ENCODE data around the gene NUP214.

The NUP214 gene

GRCh38 chr9:131138676-131139075 lies 13.3 kb downstream of the NUP214 start:
- no peak for DNase-seq (ENCODE audit: extremely low read depth, low read depth)
- no peak for TF ChIP-seq CTCF (IDR thresholded peaks at IDR 0.05; ENCODE audit: low read depth, low read length)

- DNase-seq (ENCODE audit: extremely low read depth, low read depth): no peak
- TF ChIP-seq CTCF (IDR thresholded peaks at IDR 0.05; ENCODE audit: low read depth, low read length): no peak
Measured at GRCh38 chr9:131140112-131140511, 14.7 kb downstream of the NUP214 start.

DNA sequence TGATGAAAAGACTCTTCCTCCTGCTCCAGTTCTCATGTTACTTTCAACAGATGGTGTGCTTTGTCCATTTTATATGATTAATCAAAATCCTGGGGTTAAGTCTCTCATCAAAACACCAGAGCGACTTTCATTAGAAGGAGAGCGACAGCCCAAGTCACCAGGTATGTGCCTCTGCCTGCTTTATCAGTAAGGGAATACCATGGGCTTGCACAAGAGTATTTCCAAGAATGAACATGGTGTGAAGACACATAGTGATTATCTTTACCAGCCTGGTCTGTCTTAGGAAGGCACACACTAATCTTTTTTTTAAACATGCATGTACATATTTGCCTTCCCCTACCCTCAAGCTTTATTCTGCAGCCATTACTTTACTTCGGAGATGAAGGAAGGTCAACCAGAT lies 15.2 kb downstream of the NUP214 start:
- TF ChIP-seq CTCF (IDR thresholded peaks at IDR 0.05; ENCODE audit: low read depth, low read length): no peak
- no peak for DNase-seq (ENCODE audit: extremely low read depth, low read depth)

GRCh38 chr9:131142160-131142559 lies 16.8 kb downstream of the NUP214 start:
- TF ChIP-seq CTCF (IDR thresholded peaks at IDR 0.05; ENCODE audit: low read depth, low read length): no peak
- no peak for DNase-seq (ENCODE audit: extremely low read depth, low read depth)

DNA sequence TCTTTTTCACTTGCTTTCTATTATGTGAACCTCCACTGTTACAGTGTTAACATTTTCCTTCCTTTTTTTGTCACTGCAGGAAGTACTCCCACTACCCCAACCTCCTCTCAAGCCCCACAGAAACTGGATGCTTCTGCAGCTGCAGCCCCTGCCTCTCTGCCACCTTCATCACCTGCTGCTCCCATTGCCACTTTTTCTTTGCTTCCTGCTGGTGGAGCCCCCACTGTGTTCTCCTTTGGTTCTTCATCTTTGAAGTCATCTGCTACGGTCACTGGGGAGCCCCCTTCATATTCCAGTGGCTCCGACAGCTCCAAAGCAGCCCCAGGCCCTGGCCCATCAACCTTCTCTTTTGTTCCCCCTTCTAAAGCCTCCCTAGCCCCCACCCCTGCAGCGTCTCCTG lies 18.8 kb downstream of the NUP214 start:
- DNase-seq (ENCODE audit: extremely low read depth, low read depth): no peak
- no peak for TF ChIP-seq CTCF (IDR thresholded peaks at IDR 0.05; ENCODE audit: low read depth, low read length)

GRCh38 chr9:131145245-131145644 lies 19.9 kb downstream of the NUP214 start:
- no peak for TF ChIP-seq CTCF (IDR thresholded peaks at IDR 0.05; ENCODE audit: low read depth, low read length)

DNA sequence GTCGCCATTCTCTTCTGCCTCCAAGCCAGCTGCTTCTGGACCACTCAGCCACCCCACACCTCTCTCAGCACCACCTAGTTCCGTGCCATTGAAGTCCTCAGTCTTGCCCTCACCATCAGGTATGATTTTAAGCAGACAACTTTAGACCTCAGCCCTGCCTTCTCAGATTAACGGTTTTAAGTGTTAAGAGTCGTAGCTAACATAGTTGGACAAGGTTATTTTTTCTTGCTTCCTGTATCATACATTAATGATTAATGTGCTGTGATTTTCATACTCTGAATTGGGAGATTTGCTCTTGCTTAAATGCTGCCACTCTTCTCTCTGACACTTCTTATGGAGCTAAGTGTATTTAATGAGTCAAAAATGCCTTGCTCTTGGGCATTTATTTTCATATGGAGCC lies 20.8 kb downstream of the NUP214 start:
- DNase-seq (ENCODE audit: extremely low read depth, low read depth): no peak
- TF ChIP-seq CTCF (IDR thresholded peaks at IDR 0.05; ENCODE audit: low read depth, low read length): no peak

More at GRCh38 chr9:131145245-131145644, 19.9 kb downstream of the NUP214 start:
- DNase-seq (ENCODE audit: extremely low read depth, low read depth): no peak
